MM.1S (cell line): ENCODE results near the gene TMEM101.
"Not testable (repeated sequence)": the region's sequence is repeated elsewhere in the genome, so short reads cannot be mapped to it uniquely, and the experiment has no call there.

Experiments used
- DNase-seq: peaks from one replicate; pipeline ENCODE4 v3.0.0-alpha.2; 2015
- H2AFZ ChIP-seq: fragments of 300-600 bp; sonication (generic); 2 replicates; pipeline ENCODE4 v1.6.0; 2016; ENCODE audit warnings: antibody characterized with exemption, low read length
- H3F3A ChIP-seq: fragments of 300-600 bp; sonication (generic); 2 replicates; pipeline ENCODE4 v1.6.1; 2016; ENCODE audit warnings: mild to moderate bottlenecking, antibody characterized with exemption, low read length, moderate library complexity, mixed read lengths; ENCODE audit not compliant: insufficient read depth
- H3K27ac ChIP-seq: fragments of 300-600 bp; sonication (generic); 2 replicates; pipeline ENCODE4 v1.5.1; 2016; ENCODE audit warnings: mild to moderate bottlenecking, low read length
- H3K27me3 ChIP-seq: fragments of 300-600 bp; sonication (generic); replicated peaks from 2 replicates; pipeline ENCODE4 v1.6.0; 2016; ENCODE audit warnings: low read length; ENCODE audit not compliant: insufficient read depth
- H3K36me3 ChIP-seq: fragments of 300-600 bp; sonication (generic); replicated peaks from 2 replicates; pipeline ENCODE4 v1.6.1; 2016; ENCODE audit warnings: mild to moderate bottlenecking, low read length, mixed read lengths; ENCODE audit not compliant: insufficient read depth
- H3K4me1 ChIP-seq: fragments of 300-600 bp; sonication (generic); 2 replicates; pipeline ENCODE4 v1.6.1; 2016; ENCODE audit warnings: low read length, mixed read lengths
- H3K4me2 ChIP-seq: fragments of 300-600 bp; sonication (generic); 2 replicates; pipeline ENCODE4 v1.6.0; 2016; ENCODE audit warnings: low read depth, low read length
- H3K4me3 ChIP-seq: fragments of 300-600 bp; sonication (generic); 2 replicates; pipeline ENCODE4 v1.5.1; 2016; ENCODE audit warnings: low read length, mixed read lengths
- H3K79me2 ChIP-seq: fragments of 300-600 bp; sonication (generic); 2 replicates; pipeline ENCODE4 v1.6.1; 2016; ENCODE audit warnings: mixed run types, low read length, mixed read lengths
- H3K9ac ChIP-seq: fragments of 300-600 bp; sonication (generic); 2 replicates; pipeline ENCODE4 v1.6.1; 2016; ENCODE audit warnings: low read length, mixed read lengths
- H3K9me2 ChIP-seq: fragments of 300-600 bp; sonication (generic); replicated peaks from 2 replicates; pipeline ENCODE4 v1.6.1; 2016; ENCODE audit warnings: mild to moderate bottlenecking, low read length, mixed read lengths; ENCODE audit not compliant: insufficient read depth
- H3K9me3 ChIP-seq: fragments of 300-600 bp; sonication (generic); replicated peaks from 2 replicates; pipeline ENCODE4 v1.6.1; 2016; ENCODE audit warnings: mild to moderate bottlenecking, low read length, mixed read lengths; ENCODE audit not compliant: insufficient read depth
- H4K20me1 ChIP-seq: fragments of 300-600 bp; sonication (generic); 2 replicates; pipeline ENCODE4 v1.6.1; 2016; ENCODE audit warnings: mild to moderate bottlenecking, low read length, moderate library complexity, mixed read lengths; ENCODE audit not compliant: insufficient read depth
- CTCF ChIP-seq: fragments of 300-600 bp; sonication (generic); IDR thresholded peaks from 2 replicates; pipeline ENCODE4 v1.5.1; 2016; ENCODE audit warnings: antibody characterized with exemption, low read length, mixed read lengths
- EZH2 ChIP-seq: fragments of 300-600 bp; sonication (generic); optimal IDR thresholded peaks from 2 replicates; pipeline ENCODE3; 2017; ENCODE audit warnings: low read depth, mild to moderate bottlenecking, antibody characterized with exemption, low read length, mixed read lengths
- EZH2phosphoT487 ChIP-seq: fragments of 300-600 bp; sonication (generic); IDR thresholded peaks from 2 replicates; pipeline ENCODE4 v1.6.1; 2018; ENCODE audit warnings: antibody characterized with exemption, low read length

The TMEM101 gene

GRCh38 chr17:44049294-44050060 lies 34.7 kb upstream of the TMEM101 start:
- Histone ChIP-seq H3K9me3 (no peaks in the 10 kb centered on the region), H3K4me3 (no peak overlapping the region), H2AFZ (no peak overlapping the region), H3K4me2 (no peak overlapping the region), H4K20me1 (0 out of 2 replicates have a peak, but pooled peaks cover 3% of the 10 kb centered on the region), H3F3A (no peaks in the 10 kb centered on the region), H3K27me3 (no peaks in the 10 kb centered on the region), H3K9ac (no peak overlapping the region), H3K27ac (no peak overlapping the region), H3K9me2 (no peaks in the 10 kb centered on the region), H3K36me3 (peaks cover 4% of the 10 kb centered on the region; the same call in 1 of the 2 replicates), H3K4me1 (no peaks in the 10 kb centered on the region), H3K79me2 (peaks cover 87% of the 10 kb centered on the region)
- no peak for DNase-seq
- TF ChIP-seq EZH2phosphoT487 (no peak), EZH2 (no peak), CTCF (no peak)

GRCh38 chr17:44046893-44047292 lies 32.1 kb upstream of the TMEM101 start:
- not testable (repeated sequence) for H3K36me3 ChIP-seq, H4K20me1 ChIP-seq

GRCh38 chr17:44045486-44045885 lies 30.7 kb upstream of the TMEM101 start:
- Histone ChIP-seq H3K27me3 (no peaks in the 10 kb centered on the region), H3K9ac (no peak overlapping the region), H4K20me1 (no peaks in the 10 kb centered on the region), H3K4me3 (no peak overlapping the region), H3K9me2 (no peaks in the 10 kb centered on the region), H3F3A (no peaks in the 10 kb centered on the region; the same call in 1 of the 2 replicates), H3K9me3 (no peaks in the 10 kb centered on the region), H3K27ac (no peak overlapping the region), H3K79me2 (peaks cover 82% of the 10 kb centered on the region), H2AFZ (no peak overlapping the region), H3K4me2 (no peak overlapping the region), H3K4me1 (no peaks in the 10 kb centered on the region), H3K36me3 (no peaks in the 10 kb centered on the region)
- DNase-seq, result no peak
- no peak for TF ChIP-seq EZH2
- no peak for TF ChIP-seq CTCF
- TF ChIP-seq EZH2phosphoT487, result no peak

More at GRCh38 chr17:44046893-44047292, 32.1 kb upstream of the TMEM101 start:
- not testable (repeated sequence) for H3K9me3 ChIP-seq, H3F3A ChIP-seq, H2AFZ ChIP-seq, H3K4me3 ChIP-seq, H3K9ac ChIP-seq, H3K27ac ChIP-seq, H3K4me2 ChIP-seq, H3K9me2 ChIP-seq, H3K4me1 ChIP-seq, DNase-seq, H3K27me3 ChIP-seq
- peaks cover 83% of the 10 kb centered on the region for H3K79me2 ChIP-seq

GRCh38 chr17:44044071-44044470 lies 29.3 kb upstream of the TMEM101 start:
- H3F3A ChIP-seq, result no peaks in the 10 kb centered on the region; the same call in 1 of the 2 replicates
- no peak for DNase-seq
- H3K4me3 ChIP-seq, result no peak overlapping the region
- 0 out of 2 replicates have a peak, but pooled peaks cover 3% of the 10 kb centered on the region for H3K36me3 ChIP-seq
- no peak overlapping the region for H3K4me2 ChIP-seq
- no peak overlapping the region for H3K9ac ChIP-seq
- H2AFZ ChIP-seq, result no peak overlapping the region
- H3K79me2 ChIP-seq, result peaks cover 80% of the 10 kb centered on the region
- H3K27ac ChIP-seq, result no peak overlapping the region
- no peaks in the 10 kb centered on the region for H3K27me3 ChIP-seq
- TF ChIP-seq CTCF (no peak), EZH2phosphoT487 (no peak), EZH2 (no peak)
- no peaks in the 10 kb centered on the region for H3K4me1 ChIP-seq
- H4K20me1 ChIP-seq, result no peaks in the 10 kb centered on the region; the same call in 1 of the 2 replicates
- no peaks in the 10 kb centered on the region for H3K9me3 ChIP-seq
- no peaks in the 10 kb centered on the region for H3K9me2 ChIP-seq
